Cardiac muscle cell (in vitro differentiated cells and primary cell): ENCODE data around the gene GPI. TPM values are rescaled to one million over a fixed set of nuclear protein-coding genes. Genes with fewer than 3 reads are reported as not detected.

Source experiments
- DNase-seq, 2 donors: peaks; one replicate each; pipeline versions ENCODE4 v3.0.0 to v3.0.0-alpha.2; 2010 to 2017; ENCODE audit warnings: low read depth in 1 of 2, low spot score in 1 of 2
- H3K27ac ChIP-seq: fragments of 200-600 bp; sonication (generic); 2 replicates; pipeline ENCODE4 v1.5.1; 2016
- H3K27me3 ChIP-seq: fragments of 200-600 bp; sonication (generic); 2 replicates; pipeline ENCODE4 v1.6.0; 2016; ENCODE audit warnings: control low read depth
- H3K36me3 ChIP-seq: fragments of 200-600 bp; sonication (generic); 2 replicates; pipeline ENCODE4 v1.5.1; 2016; ENCODE audit warnings: control low read depth
- H3K4me1 ChIP-seq: fragments of 200-600 bp; sonication (generic); 2 replicates; pipeline ENCODE4 v1.8.1; 2017; ENCODE audit warnings: low read depth, mild to moderate bottlenecking, mixed run types
- H3K4me3 ChIP-seq: fragments of 200-600 bp; sonication (generic); 2 replicates; pipeline ENCODE4 v1.5.1; 2016; ENCODE audit warnings: mild to moderate bottlenecking
- H3K9me3 ChIP-seq: fragments of 200-600 bp; sonication (generic); 2 replicates; pipeline ENCODE4 v1.5.1; 2017; ENCODE audit warnings: low read depth, mild to moderate bottlenecking, control low read depth
- CTCF ChIP-seq: IDR thresholded peaks from 2 replicates; pipeline ENCODE4 v1.5.1; 2012; ENCODE audit warnings: low read depth, mild to moderate bottlenecking, low read length
- polyA plus RNA-seq: library from polyadenylated mRNA; unstranded; fragments of >200 nt; fragmentation: Nextera tagmentation; extraction: Ambion mirVana; gene quantifications from 2 replicates; pipeline ENCODE4 v1.2.1, GENCODE V29; 2016
- total RNA-seq: library from RNA; depleted of rRNA; stranded (reverse); fragments of >200 nt; gene quantifications from 2 replicates; pipeline ENCODE4 v1.2.3, GENCODE V29; 2016

The GPI gene
- total and polyA plus RNA-seq, 2 experiments from 2014 or later: 618 to 862 TPM

- no peaks in the 10 kb centered on the region for H3K27me3 ChIP-seq
- no peak for DNase-seq
- no peaks in the 10 kb centered on the region for H3K9me3 ChIP-seq
- no peaks in the 10 kb centered on the region for H3K4me1 ChIP-seq
- H3K36me3 ChIP-seq: peaks cover 43% of the 10 kb centered on the region
- H3K27ac ChIP-seq: no peak overlapping the region
- TF ChIP-seq CTCF: no peak
- H3K4me3 ChIP-seq: no peak overlapping the region
Measured at GRCh38 chr19:34332027-34332760, 32.8 kb upstream of the GPI start.

- no peak for DNase-seq
- no peak overlapping the region for H3K27ac ChIP-seq
- H3K4me1 ChIP-seq: no peaks in the 10 kb centered on the region
- peaks cover 31% of the 10 kb centered on the region for H3K36me3 ChIP-seq
- H3K27me3 ChIP-seq: no peaks in the 10 kb centered on the region
- H3K9me3 ChIP-seq: no peaks in the 10 kb centered on the region
- no peak overlapping the region for H3K4me3 ChIP-seq
- TF ChIP-seq CTCF: no peak
Measured at GRCh38 chr19:34335914-34336313, 29.1 kb upstream of the GPI start.

- H3K36me3 ChIP-seq: peaks cover 30% of the 10 kb centered on the region
Measured at GRCh38 chr19:34336781-34337271, 28.2 kb upstream of the GPI start.

GRCh38 chr19:34337739-34338138 lies 27.3 kb upstream of the GPI start:
- Histone ChIP-seq H3K9me3 (no peaks in the 10 kb centered on the region), H3K27ac (no peak overlapping the region), H3K4me1 (no peaks in the 10 kb centered on the region), H3K4me3 (no peak overlapping the region), H3K27me3 (no peaks in the 10 kb centered on the region), H3K36me3 (peaks cover 33% of the 10 kb centered on the region)
- TF ChIP-seq CTCF: no peak
- no peak for DNase-seq

More at GRCh38 chr19:34336781-34337271, 28.2 kb upstream of the GPI start:
- H3K4me3 ChIP-seq: no peak overlapping the region
- DNase-seq: peak; percentile 58 to 65
- no peaks in the 10 kb centered on the region for H3K9me3 ChIP-seq
- no peaks in the 10 kb centered on the region for H3K4me1 ChIP-seq
- no peaks in the 10 kb centered on the region for H3K27me3 ChIP-seq
- no peak overlapping the region for H3K27ac ChIP-seq
- TF ChIP-seq CTCF: peak; percentile 61

- DNase-seq: no peak
- H3K27ac ChIP-seq: no peak overlapping the region
- peaks cover 30% of the 10 kb centered on the region for H3K36me3 ChIP-seq
- no peak overlapping the region for H3K4me3 ChIP-seq
- no peaks in the 10 kb centered on the region for H3K27me3 ChIP-seq
- no peak for TF ChIP-seq CTCF
- H3K4me1 ChIP-seq: no peaks in the 10 kb centered on the region
- H3K9me3 ChIP-seq: no peaks in the 10 kb centered on the region
Measured at GRCh38 chr19:34341935-34342680, 22.9 kb upstream of the GPI start.
